ENCODE measurements around the gene USP48. TPM values are rescaled to one million over a fixed set of nuclear protein-coding genes. Genes with fewer than 3 reads are reported as not detected.

The USP48 gene
- total and polyA plus RNA-seq, 2 of the 8 experiments (the other 6 are each of a cell fraction or from before 2014, with no cell fraction given): 12.8 to 83.5 TPM

- no peak for TF ChIP-seq YY1 (IDR thresholded peaks at IDR 0.05; ENCODE audit: low read depth, low read length)
- no peak for TF ChIP-seq NANOG (IDR thresholded peaks at IDR 0.05; ENCODE audit: insufficient read depth, low read depth, low read length, poor library complexity, severe bottlenecking)
- no peak for TF ChIP-seq CREB1 (IDR thresholded peaks at IDR 0.05)
- no peak for TF ChIP-seq E2F6 (IDR thresholded peaks at IDR 0.05)
- no peak for TF ChIP-seq RXRA (IDR thresholded peaks at IDR 0.05; ENCODE audit: insufficient read depth, low read depth, low read length)
Observed at GRCh38 chr1:21831454-21831970, 48.6 kb upstream of the USP48 start (continued).
